Left cardiac atrium (tissue), 4 donors: Measurements from ENCODE around the gene ITGA5. TPM values are rescaled to one million over a fixed set of nuclear protein-coding genes. Genes with fewer than 3 reads are reported as not detected.
"Not testable (repeated sequence)": the region's sequence is repeated elsewhere in the genome, so short reads cannot be mapped to it uniquely, and the experiment has no call there.

Experiments used
- ATAC-seq, 2 donors: fragments of 200-7000 bp; cut with Tn5 transposase; one replicate each; pipeline ENCODE4 v1.9.1; 2020; ENCODE audit warnings: mild to moderate bottlenecking in 2 of 2, moderate library complexity in 2 of 2
- DNase-seq: peaks from one replicate; pipeline ENCODE4 v3.0.0-alpha.2; 2020
- intact Hi-C, 2 donors: fragments of 100-400 bp; cut with DNase I; formaldehyde crosslinking; loops; one replicate each; pipeline versions ENCODE4 v1.14.1 to v1.15.1; 2022 to 2023
- total RNA-seq, 2 donors: library from RNA; stranded (reverse); fragmentation: NEBNext Ultra II Directional; extraction: Animal tissue kit (Norgen Biotek cat#: 25700); gene quantifications; one replicate each; pipeline ENCODE4 v1.2.1, GENCODE V29; 2021
- donor health status: DM: no; HTN: yes; CAD: no.
- donor health status: DM: no; HTN: yes; CAD: no; lungs with severe emphysema.
- donor health status: DM: yes; HTN: yes; CAD: no.
- donor health status: Dilated cardiomyopathy.

ITGA5 gene
- total RNA-seq, 2 donors from 2014 or later: 45.7 to 133 TPM

GRCh38 chr12:54360717-54361456, 58.2 kb downstream of the ITGA5 start:
- DNase-seq: peak; percentile 73
- peak in 1 of 2 donors; percentile 10 for ATAC-seq
- intact Hi-C loops: loop anchor here (2.0 to 10.0 kb wide), 4 partner anchors 66 to 144 kb away; no protein-coding TSS in a partner anchor

GRCh38 chr12:54359762-54360351, 59.2 kb downstream of the ITGA5 start:
- ATAC-seq: no peak

GRCh38 chr12:54358945-54359761, 59.9 kb downstream of the ITGA5 start:
- ATAC-seq: peak; percentile 96 to 97

More at GRCh38 chr12:54359762-54360351, 59.2 kb downstream of the ITGA5 start:
- no peak for DNase-seq
- intact Hi-C loops: loop anchor here (2.0 to 10.0 kb wide), 4 partner anchors 65 to 143 kb away; no protein-coding TSS in a partner anchor

GRCh38 chr12:54358191-54358944, 60.7 kb downstream of the ITGA5 start:
- intact Hi-C loops: no loop called here
- no peak for DNase-seq
- no peak for ATAC-seq

More at GRCh38 chr12:54358945-54359761, 59.9 kb downstream of the ITGA5 start:
- intact Hi-C loops: no loop called here
- DNase-seq: peak; percentile 97

GRCh38 chr12:54357506-54358190, 61.4 kb downstream of the ITGA5 start:
- intact Hi-C loops: no loop called here
- ATAC-seq (no peak), DNase-seq (no peak)

GRCh38 chr12:54356951-54357356, 62.1 kb downstream of the ITGA5 start:
- ATAC-seq: no peak
- intact Hi-C loops: no loop called here
- DNase-seq: no peak

- intact Hi-C loops: no loop called here
- DNase-seq (no peak), ATAC-seq (no peak)
Observed at GRCh38 chr12:54356228-54356627, 62.8 kb downstream of the ITGA5 start.

GRCh38 chr12:54355104-54355815, 63.8 kb downstream of the ITGA5 start:
- ATAC-seq: no peak
- intact Hi-C loops: no loop called here

GRCh38 chr12:54354271-54354670, 64.8 kb downstream of the ITGA5 start:
- ATAC-seq, intact Hi-C loops, DNase-seq: not testable (repeated sequence)

More at GRCh38 chr12:54355104-54355815, 63.8 kb downstream of the ITGA5 start:
- no peak for DNase-seq

- intact Hi-C loops: no loop called here
- DNase-seq: no peak
- ATAC-seq: peak; percentile 36 to 62
Observed at GRCh38 chr12:54352891-54353874, 65.9 kb downstream of the ITGA5 start.

GRCh38 chr12:54352022-54352531, 67.0 kb downstream of the ITGA5 start:
- DNase-seq (peak; percentile 43), ATAC-seq (peak; percentile 51 to 67)
- intact Hi-C loops: no loop called here

- DNase-seq (no peak), ATAC-seq (no peak)
- intact Hi-C loops: no loop called here
Observed at GRCh38 chr12:54351341-54351740, 67.7 kb downstream of the ITGA5 start.

- ATAC-seq (no peak), DNase-seq (no peak)
- intact Hi-C loops: no loop called here
Observed at GRCh38 chr12:54350743-54351142, 68.3 kb downstream of the ITGA5 start.

GRCh38 chr12:54349679-54350078, 69.4 kb downstream of the ITGA5 start:
- no peak for DNase-seq
- intact Hi-C loops: no loop called here
- ATAC-seq: no peak

GRCh38 chr12:54349036-54349435, 70.0 kb downstream of the ITGA5 start:
- ATAC-seq: no peak
- intact Hi-C loops: no loop called here

More at GRCh38 chr12:54349036-54349435, 70.0 kb downstream of the ITGA5 start:
- no peak for DNase-seq
